Loucy (cell line): Measurements from ENCODE around the gene ELOF1.
"Not testable (repeated sequence)": the region's sequence is repeated elsewhere in the genome, so short reads cannot be mapped to it uniquely, and the experiment has no call there.

Experiments
- H2AFZ ChIP-seq: fragments of 200-600 bp; sonication (generic); 2 replicates; pipeline ENCODE4 v1.6.0; 2016; ENCODE audit warnings: antibody characterized with exemption, mild to moderate bottlenecking, low read length, moderate library complexity
- H3F3A ChIP-seq: fragments of 200-600 bp; 2 replicates; pipeline ENCODE4 v1.6.0; 2016; ENCODE audit warnings: antibody characterized with exemption, low read depth, mild to moderate bottlenecking
- H3K27me3 ChIP-seq: fragments of 200-600 bp; sonication (generic); 2 replicates; pipeline ENCODE4 v1.6.1; 2014; ENCODE audit warnings: low read length, mild to moderate bottlenecking; ENCODE audit not compliant: insufficient read depth, poor library complexity, severe bottlenecking
- H3K36me3 ChIP-seq: fragments of 200-600 bp; sonication (generic); 2 replicates; pipeline ENCODE4 v1.6.1; 2016; ENCODE audit warnings: low read length; ENCODE audit not compliant: insufficient read depth
- H3K4me1 ChIP-seq: fragments of 200-600 bp; sonication (generic); 2 replicates; pipeline ENCODE4 v1.5.1; 2014; ENCODE audit warnings: low read length, mild to moderate bottlenecking; ENCODE audit not compliant: insufficient read depth, poor library complexity, severe bottlenecking
- H3K4me2 ChIP-seq: fragments of 200-600 bp; sonication (generic); 2 replicates; pipeline ENCODE4 v1.6.0; 2014; ENCODE audit warnings: antibody characterized with exemption, low read length, low read depth, mild to moderate bottlenecking; ENCODE audit not compliant: poor library complexity, severe bottlenecking
- H3K4me3 ChIP-seq: fragments of 200-600 bp; sonication (generic); 2 replicates; pipeline ENCODE4 v1.5.1; 2014; ENCODE audit warnings: low read length, mild to moderate bottlenecking, mixed read lengths; ENCODE audit not compliant: poor library complexity, severe bottlenecking
- H3K79me2 ChIP-seq: fragments of 200-600 bp; sonication (generic); 2 replicates; pipeline ENCODE4 v1.6.1; 2014; ENCODE audit warnings: low read length; ENCODE audit not compliant: insufficient read depth
- H3K9ac ChIP-seq: fragments of 200-600 bp; sonication (generic); 2 replicates; pipeline ENCODE4 v1.6.0; 2014; ENCODE audit warnings: mild to moderate bottlenecking, low read depth, low read length, moderate library complexity; ENCODE audit not compliant: poor library complexity, severe bottlenecking
- H3K9me2 ChIP-seq: fragments of 200-600 bp; sonication (generic); replicated peaks from 2 replicates; pipeline ENCODE4 v1.6.1; 2016; ENCODE audit warnings: low read depth, low read length, mixed read lengths
- H3K9me3 ChIP-seq: fragments of 200-600 bp; sonication (generic); 2 replicates; pipeline ENCODE4 v1.6.1; 2014; ENCODE audit warnings: mild to moderate bottlenecking, antibody characterized with exemption, low read length, low read depth; ENCODE audit not compliant: insufficient read depth
- H4K20me1 ChIP-seq: fragments of 200-600 bp; sonication (generic); 2 replicates; pipeline ENCODE4 v1.6.0; 2014; ENCODE audit warnings: antibody characterized with exemption, low read length, mild to moderate bottlenecking; ENCODE audit not compliant: insufficient read depth, poor library complexity, severe bottlenecking
- CTCF ChIP-seq: fragments of 200-600 bp; sonication (generic); conservative IDR thresholded peaks from 2 replicates; pipeline ENCODE4 v1.5.1; 2014; ENCODE audit warnings: mild to moderate bottlenecking, antibody characterized with exemption, low read length
- EZH2phosphoT487 ChIP-seq: fragments of 200-600 bp; IDR thresholded peaks from 2 replicates; pipeline ENCODE4 v1.6.1; 2018; ENCODE audit warnings: antibody characterized with exemption, mild to moderate bottlenecking, moderate library complexity, borderline replicate concordance

Gene ELOF1

GRCh38 chr19:11576227-11576626, 17.2 kb upstream of the ELOF1 start:
- no peaks in the 10 kb centered on the region for H3K9me2 ChIP-seq
- no peaks in the 10 kb centered on the region for H4K20me1 ChIP-seq
- no peaks in the 10 kb centered on the region for H3K9me3 ChIP-seq
- no peaks in the 10 kb centered on the region for H3K79me2 ChIP-seq
- H3K27me3 ChIP-seq = no peaks in the 10 kb centered on the region
- H3K36me3 ChIP-seq = no peaks in the 10 kb centered on the region
- no peaks in the 10 kb centered on the region for H3K4me1 ChIP-seq
- no peak overlapping the region for H3K4me2 ChIP-seq
- TF ChIP-seq CTCF (no peak), EZH2phosphoT487 (no peak)
- H3K9ac ChIP-seq = no peak overlapping the region
- no peaks in the 10 kb centered on the region for H3F3A ChIP-seq
- no peak overlapping the region for H2AFZ ChIP-seq
- H3K4me3 ChIP-seq = no peak overlapping the region

- Histone ChIP-seq H3K4me3 (no peak overlapping the region), H3K4me2 (no peak overlapping the region), H3K4me1 (peaks cover 3% of the 10 kb centered on the region), H4K20me1 (no peaks in the 10 kb centered on the region), H3K36me3 (no peaks in the 10 kb centered on the region), H3K9me2 (no peaks in the 10 kb centered on the region), H3F3A (no peaks in the 10 kb centered on the region), H3K79me2 (no peaks in the 10 kb centered on the region), H2AFZ (no peak overlapping the region), H3K9ac (no peak overlapping the region), H3K9me3 (no peaks in the 10 kb centered on the region), H3K27me3 (no peaks in the 10 kb centered on the region)
- TF ChIP-seq EZH2phosphoT487 (no peak), CTCF (no peak)
These were observed 15.7 kb upstream of the ELOF1 start for GRCh38 chr19:11574689-11575088.

DNA sequence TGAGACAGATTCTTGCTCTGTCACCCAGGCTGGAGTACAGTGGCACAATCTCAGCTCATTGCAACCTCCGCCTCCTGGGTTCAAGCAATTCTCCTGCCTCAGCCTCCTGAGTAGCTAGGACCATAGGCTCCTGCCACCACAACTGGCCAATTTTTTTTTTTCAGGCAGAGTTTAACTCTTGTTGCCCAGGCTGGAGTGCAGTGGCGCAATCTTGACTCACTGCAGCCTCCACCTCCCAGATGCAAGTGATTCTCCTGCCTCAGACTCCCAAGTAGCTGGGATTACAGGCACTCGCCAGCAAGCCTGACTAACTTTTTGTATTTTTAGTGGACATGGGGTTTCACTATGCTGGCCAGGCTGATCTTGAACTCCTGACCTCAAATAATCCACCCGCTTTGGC, 14.7 kb upstream of the ELOF1 start:
- not testable (repeated sequence) for H3K36me3 ChIP-seq, H3K9me3 ChIP-seq, H3K4me3 ChIP-seq, H3F3A ChIP-seq, H3K79me2 ChIP-seq, H2AFZ ChIP-seq, H3K4me2 ChIP-seq, H3K27me3 ChIP-seq, H3K9me2 ChIP-seq, H4K20me1 ChIP-seq, H3K9ac ChIP-seq, H3K4me1 ChIP-seq

- not testable (repeated sequence) for H3K4me1 ChIP-seq, H3F3A ChIP-seq, H3K27me3 ChIP-seq
These were observed 14.3 kb upstream of the ELOF1 start for GRCh38 chr19:11573354-11573753.

More at GRCh38 chr19:11573354-11573753, 14.3 kb upstream of the ELOF1 start:
- H4K20me1 ChIP-seq, H2AFZ ChIP-seq, H3K9me2 ChIP-seq, H3K9me3 ChIP-seq, H3K36me3 ChIP-seq, H3K4me2 ChIP-seq, H3K4me3 ChIP-seq, H3K79me2 ChIP-seq, H3K9ac ChIP-seq: not testable (repeated sequence)
